GM12892 (cell line): ENCODE data around the gene SNRPN. TPM values are rescaled to one million over a fixed set of nuclear protein-coding genes. Genes with fewer than 3 reads are reported as not detected.
"Not testable (repeated sequence)": the region's sequence is repeated elsewhere in the genome, so short reads cannot be mapped to it uniquely, and the experiment has no call there.

Experiments
- DNase-seq: peaks from one replicate; pipeline ENCODE4 v3.0.0; 2011; ENCODE audit not compliant: insufficient read length
- FAIRE-seq: peaks from 2 replicates; lab custom pipeline; 2011; peaks lifted over from hg19 to GRCh38; lab: Jason Lieb, UNC
- POLR2A ChIP-seq: IDR thresholded peaks from 2 replicates; pipeline ENCODE4 v1.6.1; 2011; ENCODE audit warnings: low read depth, low read length, control low read depth
- POLR2AphosphoS5 ChIP-seq: IDR thresholded peaks from 2 replicates; pipeline ENCODE4 v1.6.1; 2011; ENCODE audit warnings: low read depth, low read length, control low read depth
- TAF1 ChIP-seq: IDR thresholded peaks from 2 replicates; pipeline ENCODE4 v1.6.1; 2011; ENCODE audit warnings: low read depth, mild to moderate bottlenecking, control low read depth, low read length, borderline replicate concordance
- polyA plus RNA-seq: library from polyadenylated mRNA; unstranded; fragments of >200 nt; gene quantifications from one replicate; pipeline ENCODE4 v1.2.1, GENCODE V29; 2012; ENCODE audit warnings: missing spikeins, inconsistent platforms; ENCODE audit not compliant: missing spikeins

The SNRPN gene
- 39.1 TPM for polyA plus RNA-seq

- FAIRE-seq (peak; percentile 80), DNase-seq (peak; percentile 25)
- TF ChIP-seq TAF1, result peak; percentile 65; the same call in 1 of the 2 replicates
- TF ChIP-seq POLR2A, result peak; percentile 87
- peak; percentile 81 for TF ChIP-seq POLR2AphosphoS5
Observed at GRCh38 chr15:24954783-24955530, at the start of gene SNRPN, which contains the start of gene SNURF. SNRPN (plus strand) TSS chr15:24954987; CDS start chr15:24974454, 19,467 bp downstream. SNURF (plus strand) TSS chr15:24954987; CDS start chr15:24955049, 62 bp downstream.

DNA sequence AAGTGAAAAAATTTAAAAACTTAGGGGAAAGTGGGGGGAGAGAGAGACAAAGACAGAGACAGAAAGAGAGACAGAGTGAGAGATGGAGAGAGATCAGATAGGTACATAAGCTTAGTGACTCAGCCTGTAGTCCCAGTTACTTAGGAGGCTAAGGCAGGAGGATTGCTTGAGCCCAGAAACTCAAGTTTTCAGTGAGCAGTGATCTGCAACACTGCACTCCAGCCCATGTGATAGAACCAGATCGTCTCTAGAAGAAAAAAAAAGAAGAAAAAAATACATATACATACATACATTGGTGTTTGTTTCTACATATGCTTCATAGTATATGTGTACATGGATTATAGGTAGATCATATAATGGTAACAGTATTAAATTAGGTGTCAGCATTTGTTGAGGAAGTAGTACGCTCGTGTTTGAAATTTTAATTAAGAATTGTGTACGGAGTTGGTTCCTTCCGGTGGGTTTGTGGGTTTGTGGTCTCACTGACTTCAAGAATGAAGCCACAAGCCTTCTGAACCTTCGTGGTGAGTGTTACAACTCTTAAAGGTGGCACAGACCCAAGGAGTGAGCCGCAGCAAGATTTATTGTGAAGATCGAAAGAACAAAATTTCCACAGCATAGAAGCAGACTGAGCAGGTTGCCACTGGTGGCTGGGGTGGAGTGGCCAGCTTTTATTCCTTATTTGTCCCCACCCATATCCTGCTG lies 38.3 kb upstream of the SNRPN start:
- FAIRE-seq (no peak), DNase-seq (no peak)
- no peak for TF ChIP-seq POLR2AphosphoS5
- TF ChIP-seq POLR2A, result no peak
- TF ChIP-seq TAF1, result no peak

DNA sequence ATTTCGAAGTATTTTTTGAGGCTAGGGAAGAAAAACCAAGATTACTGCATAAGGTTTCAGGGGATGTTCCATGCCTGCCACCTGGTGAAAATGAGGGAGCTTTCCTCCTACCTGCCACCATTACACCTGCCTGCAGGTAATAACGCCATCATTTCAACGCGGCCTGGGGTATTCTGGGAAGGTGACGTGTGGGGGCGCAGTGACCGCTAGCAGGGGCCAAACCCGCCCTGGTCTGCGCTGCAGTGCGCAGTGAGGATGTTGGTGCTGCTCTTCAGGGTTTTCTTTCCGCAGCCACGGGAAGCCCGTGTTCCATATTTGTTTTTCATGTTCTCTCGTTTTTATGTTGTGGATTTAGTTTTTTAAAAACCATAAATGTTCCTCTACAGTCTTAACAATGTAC lies 37.4 kb upstream of the SNRPN start:
- DNase-seq (no peak), FAIRE-seq (no peak)
- TF ChIP-seq POLR2A (no peak), POLR2AphosphoS5 (no peak), TAF1 (no peak)

DNA sequence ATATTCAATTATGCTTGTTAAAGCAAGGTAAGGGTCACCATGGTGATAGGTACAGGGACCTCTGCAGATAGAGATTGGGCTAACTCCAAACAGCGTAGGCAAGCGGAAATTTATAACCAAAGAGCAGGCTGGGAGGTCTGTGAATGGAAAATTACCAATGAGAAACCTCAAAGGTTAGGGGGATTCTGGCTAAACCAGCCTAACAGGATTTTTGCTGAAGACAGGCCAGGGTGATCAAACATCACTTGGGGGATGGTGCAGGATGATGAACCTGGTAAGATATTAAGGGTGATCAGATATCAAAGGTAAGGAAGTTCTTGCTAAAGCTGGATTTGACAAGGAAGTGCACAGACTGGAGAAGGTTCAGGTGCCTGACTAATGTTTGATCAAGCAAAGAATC lies 35.3 kb upstream of the SNRPN start:
- no peak for DNase-seq
- no peak for FAIRE-seq
- TF ChIP-seq TAF1 (no peak), POLR2AphosphoS5 (no peak), POLR2A (no peak)

- DNase-seq, FAIRE-seq: not testable (repeated sequence)
Observed at GRCh38 chr15:24922781-24923180, 32.0 kb upstream of the SNRPN start.

GRCh38 chr15:24924153-24924552 lies 30.6 kb upstream of the SNRPN start:
- no peak for DNase-seq
- TF ChIP-seq POLR2AphosphoS5, result no peak
- TF ChIP-seq TAF1, result no peak
- TF ChIP-seq POLR2A, result no peak
- FAIRE-seq, result no peak

GRCh38 chr15:24924621-24925020 lies 30.2 kb upstream of the SNRPN start:
- no peak for DNase-seq
- FAIRE-seq, result no peak
- TF ChIP-seq POLR2A, result no peak
- TF ChIP-seq POLR2AphosphoS5, result no peak

GRCh38 chr15:24931874-24932732 lies 22.7 kb upstream of the SNRPN start:
- not testable (repeated sequence) for DNase-seq, FAIRE-seq

DNA sequence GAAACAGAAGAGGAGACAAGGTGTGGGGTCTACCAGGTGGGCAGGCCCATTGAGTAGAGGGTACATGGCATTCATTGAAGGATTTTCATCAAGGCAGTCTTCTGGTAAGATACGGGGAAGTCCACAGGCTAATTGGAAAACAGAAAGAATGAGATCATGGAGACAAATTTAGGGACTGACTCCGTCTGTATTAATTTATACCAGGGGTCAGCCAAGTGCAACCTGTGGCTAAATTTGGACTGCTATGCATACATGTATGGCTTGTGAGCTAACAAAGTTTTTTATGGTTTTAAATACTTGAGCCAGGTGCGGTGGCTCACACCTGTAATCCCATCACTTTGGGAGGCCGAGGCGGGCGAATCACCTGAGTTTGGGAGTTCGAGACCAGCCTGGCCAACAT lies 21.1 kb upstream of the SNRPN start:
- FAIRE-seq (no peak), DNase-seq (no peak)
- no peak for TF ChIP-seq POLR2AphosphoS5
- no peak for TF ChIP-seq TAF1
- TF ChIP-seq POLR2A, result no peak

DNA sequence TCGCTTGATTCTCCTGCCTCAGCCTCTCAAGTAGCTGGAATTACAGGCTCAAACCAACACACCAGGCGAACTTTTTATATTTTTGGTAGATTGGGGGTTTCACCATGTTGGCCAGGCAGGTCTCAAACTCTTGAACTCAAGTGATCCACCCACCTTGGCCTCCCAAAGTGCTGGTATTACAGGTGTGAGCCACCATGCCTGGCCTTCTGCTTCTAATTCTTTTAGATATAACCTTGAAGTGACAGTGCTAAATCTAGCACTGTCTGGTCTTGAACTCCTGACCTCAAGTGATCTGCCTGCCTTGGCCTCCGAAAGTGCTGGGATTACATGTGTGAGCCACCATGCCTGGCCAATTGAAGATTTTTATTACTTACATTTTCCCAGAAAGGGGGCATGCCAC lies 16.6 kb upstream of the SNRPN start:
- not testable (repeated sequence) for DNase-seq, FAIRE-seq

DNA sequence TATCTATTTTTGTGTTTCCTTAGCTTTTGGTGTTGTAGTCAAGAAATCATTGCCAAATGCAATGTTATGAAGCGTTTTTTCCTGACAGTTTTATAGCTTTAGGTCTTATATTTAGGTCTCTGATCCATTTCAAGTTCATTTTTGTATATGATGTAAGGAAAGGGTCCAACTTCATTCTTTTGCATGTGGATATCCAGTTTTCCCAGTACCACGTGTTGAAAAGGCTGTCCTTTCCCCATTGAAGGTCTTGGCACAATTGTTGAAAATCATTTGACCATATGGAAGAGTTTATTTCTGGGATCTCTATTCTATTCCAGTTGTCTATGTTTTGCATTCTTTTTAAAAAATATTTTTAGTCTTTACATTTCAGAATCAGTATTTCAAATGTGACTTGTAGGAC lies 14.6 kb upstream of the SNRPN start:
- TF ChIP-seq TAF1 (no peak), POLR2A (no peak), POLR2AphosphoS5 (no peak)
- DNase-seq (no peak), FAIRE-seq (no peak)
